ENCODE data around the gene OR1L4.

OR1L4 gene

GRCh38 chr9:122723690-122724089 is at the start of gene OR1L4:
OR1L4 (plus strand) TSS chr9:122723990; CDS start chr9:122723990, 0 bp downstream.
- DNase-seq (ENCODE audit: low read depth in 1 of 2, low spot score in 1 of 2), result no peak

- DNase-seq (ENCODE audit: low read depth in 1 of 2, low spot score in 1 of 2), result no peak
These were observed 38.9 kb upstream of the OR1L4 start for GRCh38 chr9:122684851-122685250.

GRCh38 chr9:122695696-122696095 is 28.1 kb upstream of the OR1L4 start:
- no peak for DNase-seq (ENCODE audit: low read depth in 1 of 2, low spot score in 1 of 2)

GRCh38 chr9:122718038-122718437 is 5.8 kb upstream of the OR1L4 start:
- no peak for DNase-seq (ENCODE audit: low read depth in 1 of 2, low spot score in 1 of 2)

- no peak for DNase-seq (ENCODE audit: low read depth in 1 of 2, low spot score in 1 of 2)
These were observed 4.6 kb upstream of the OR1L4 start for GRCh38 chr9:122719218-122719617.

GRCh38 chr9:122742003-122742402 is 18.2 kb downstream of the OR1L4 start, which contains the start of gene OR1L6:
OR1L6 (plus strand) TSS chr9:122742303; CDS start chr9:122749848, 7,545 bp downstream.
- no peak for DNase-seq (ENCODE audit: low read depth in 1 of 2, low spot score in 1 of 2)

GRCh38 chr9:122754825-122755224 is 31.0 kb downstream of the OR1L4 start:
- no peak for DNase-seq (ENCODE audit: low read depth in 1 of 2, low spot score in 1 of 2)

GRCh38 chr9:122767817-122768216 is 44.0 kb downstream of the OR1L4 start:
- DNase-seq (ENCODE audit: low read depth in 1 of 2, low spot score in 1 of 2), result no peak
